Uterus (tissue), 4 donors: ENCODE results near the gene PMS1. TPM values are rescaled to one million over a fixed set of nuclear protein-coding genes. Genes with fewer than 3 reads are reported as not detected.
A peak's percentile ranks its signal among the peaks of the same experiment; 100 is the strongest.

Source experiments
- DNase-seq, 2 donors: peaks; one replicate each; pipeline ENCODE4 v3.0.0-alpha.2; 2019 to 2020
- H3K27ac ChIP-seq, 2 donors: fragments of 200-600 bp; sonication (generic); 1 replicate in 1 of 2; 2 replicates in 1 of 2; pipeline ENCODE4 v1.5.1; 2016 to 2018
- H3K27me3 ChIP-seq, 2 donors: fragments of 200-600 bp; sonication (generic); one replicate each; pipeline ENCODE4 v1.5.1; 2018 to 2019; ENCODE audit warnings: control low read depth in 1 of 2
- H3K36me3 ChIP-seq, 2 donors: fragments of 200-600 bp; sonication (generic); one replicate each; pipeline ENCODE4 v1.5.1; 2019; ENCODE audit warnings: control low read depth in 1 of 2
- H3K4me1 ChIP-seq, 2 donors: fragments of 200-600 bp; sonication (generic); one replicate each; pipeline ENCODE4 v1.5.1; 2018 to 2019; ENCODE audit warnings: control low read depth in 1 of 2
- H3K4me3 ChIP-seq, 2 donors: fragments of 200-600 bp; sonication (generic); 1 replicate in 1 of 2; 2 replicates in 1 of 2; pipeline ENCODE4 v1.5.1; 2018 to 2019; ENCODE audit warnings: mild to moderate bottlenecking in 1 of 2
- H3K9me3 ChIP-seq, 2 donors: fragments of 200-600 bp; sonication (generic); one replicate each; pipeline ENCODE4 v1.5.1; 2019; ENCODE audit warnings: control low read depth in 1 of 2
- POLR2A ChIP-seq, 2 donors: fragments of 450-650 bp; IDR thresholded peaks; one replicate each; pipeline ENCODE4 v1.6.1; 2016; ENCODE audit warnings: antibody characterized with exemption in 2 of 2, mild to moderate bottlenecking in 1 of 2, moderate library complexity in 1 of 2
- intact Hi-C: fragments of 100-400 bp; cut with DNase I; formaldehyde crosslinking; loops from one replicate; pipeline ENCODE4 v1.15.1; 2023; ENCODE audit warnings: low total_unique reads
- total RNA-seq, 4 donors: library from RNA; depleted of rRNA in 3 of 4; stranded (reverse); fragments of >200 nt in 3 of 4; gene quantifications; one replicate each; pipeline versions ENCODE4 v1.1.0 to v1.2.4, GENCODE V29; 2014 to 2023
- TF ChIP-seq, protein P1 (sequence below), 4 experiments: fragments of 200-600 bp in 2 of 4; fragments of 450-650 bp in 2 of 4; sonication (generic) in 2 of 4; IDR thresholded peaks; one replicate each; pipeline ENCODE4 v1.5.1; 2016 to 2019; ENCODE audit warnings: antibody characterized with exemption in 4 of 4, mild to moderate bottlenecking in 2 of 4, moderate library complexity in 1 of 4
- donor health status: DM: yes; HTN: yes; CAD: no.

PMS1 gene
- total RNA-seq, 4 donors from 2014 or later: 25.0 to 149 (median 58.5) TPM

- intact Hi-C loops: no loop called here
- Histone ChIP-seq H3K9me3 (no peaks in the 10 kb centered on the region), H3K4me3 (no peak overlapping the region), H3K4me1 (no peaks in the 10 kb centered on the region), H3K27ac (no peak overlapping the region), H3K27me3 (no peaks in the 10 kb centered on the region), H3K36me3 (no peaks in the 10 kb centered on the region)
- DNase-seq: no peak
- no peak for TF ChIP-seq POLR2A (IDR thresholded peaks at IDR 0.05)
- TF ChIP-seq, protein P1, sequence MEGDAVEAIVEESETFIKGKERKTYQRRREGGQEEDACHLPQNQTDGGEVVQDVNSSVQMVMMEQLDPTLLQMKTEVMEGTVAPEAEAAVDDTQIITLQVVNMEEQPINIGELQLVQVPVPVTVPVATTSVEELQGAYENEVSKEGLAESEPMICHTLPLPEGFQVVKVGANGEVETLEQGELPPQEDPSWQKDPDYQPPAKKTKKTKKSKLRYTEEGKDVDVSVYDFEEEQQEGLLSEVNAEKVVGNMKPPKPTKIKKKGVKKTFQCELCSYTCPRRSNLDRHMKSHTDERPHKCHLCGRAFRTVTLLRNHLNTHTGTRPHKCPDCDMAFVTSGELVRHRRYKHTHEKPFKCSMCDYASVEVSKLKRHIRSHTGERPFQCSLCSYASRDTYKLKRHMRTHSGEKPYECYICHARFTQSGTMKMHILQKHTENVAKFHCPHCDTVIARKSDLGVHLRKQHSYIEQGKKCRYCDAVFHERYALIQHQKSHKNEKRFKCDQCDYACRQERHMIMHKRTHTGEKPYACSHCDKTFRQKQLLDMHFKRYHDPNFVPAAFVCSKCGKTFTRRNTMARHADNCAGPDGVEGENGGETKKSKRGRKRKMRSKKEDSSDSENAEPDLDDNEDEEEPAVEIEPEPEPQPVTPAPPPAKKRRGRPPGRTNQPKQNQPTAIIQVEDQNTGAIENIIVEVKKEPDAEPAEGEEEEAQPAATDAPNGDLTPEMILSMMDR (IDR thresholded peaks at IDR 0.05): peak; percentile 16 to 26 (median 20)
Measured at GRCh38 chr2:189798312-189799029, 14.2 kb downstream of the PMS1 start.

DNA sequence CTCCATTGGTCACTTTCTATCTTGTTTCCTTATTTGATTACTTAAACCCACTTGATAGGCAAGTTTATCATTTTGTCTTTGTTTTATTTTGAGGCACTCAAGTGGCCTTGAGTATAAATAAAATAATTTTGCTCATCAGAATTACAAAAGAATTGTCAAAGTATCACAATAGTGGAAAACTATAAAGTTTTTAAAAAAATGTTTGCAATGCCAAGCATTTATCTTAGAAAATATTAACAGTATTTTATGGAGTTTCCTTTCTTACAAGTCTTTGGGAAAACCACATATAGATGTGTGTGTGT is 14.7 kb downstream of the PMS1 start:
- Histone ChIP-seq H3K36me3 (no peaks in the 10 kb centered on the region), H3K4me1 (no peaks in the 10 kb centered on the region), H3K27ac (no peak overlapping the region), H3K27me3 (no peaks in the 10 kb centered on the region), H3K4me3 (no peak overlapping the region), H3K9me3 (no peaks in the 10 kb centered on the region)
- no peak for TF ChIP-seq POLR2A (IDR thresholded peaks at IDR 0.05)
- TF ChIP-seq, protein P1 (IDR thresholded peaks at IDR 0.05): no peak
- DNase-seq: no peak
- intact Hi-C loops: no loop called here

- H3K36me3 ChIP-seq: no peaks in the 10 kb centered on the region
- TF ChIP-seq, protein P1 (IDR thresholded peaks at IDR 0.05): no peak
- no peak for TF ChIP-seq POLR2A (IDR thresholded peaks at IDR 0.05)
- no peaks in the 10 kb centered on the region for H3K27me3 ChIP-seq
- H3K4me3 ChIP-seq: no peak overlapping the region
- intact Hi-C loops: no loop called here
- no peaks in the 10 kb centered on the region for H3K4me1 ChIP-seq
- no peaks in the 10 kb centered on the region for H3K9me3 ChIP-seq
- no peak for DNase-seq
- H3K27ac ChIP-seq: no peak overlapping the region
Measured at GRCh38 chr2:189799531-189799930, 15.3 kb downstream of the PMS1 start.

GRCh38 chr2:189802396-189802912 is 18.2 kb downstream of the PMS1 start:
- Histone ChIP-seq H3K27me3 (no peaks in the 10 kb centered on the region), H3K36me3 (no peaks in the 10 kb centered on the region), H3K27ac (no peak overlapping the region), H3K4me3 (no peak overlapping the region), H3K4me1 (no peaks in the 10 kb centered on the region), H3K9me3 (no peaks in the 10 kb centered on the region)
- intact Hi-C loops: no loop called here
- DNase-seq: no peak
- TF ChIP-seq, protein P1 (IDR thresholded peaks at IDR 0.05): no peak
- TF ChIP-seq POLR2A (IDR thresholded peaks at IDR 0.05): no peak

GRCh38 chr2:189803431-189803830 is 19.2 kb downstream of the PMS1 start:
- Histone ChIP-seq H3K4me1 (no peaks in the 10 kb centered on the region), H3K36me3 (no peaks in the 10 kb centered on the region), H3K27ac (no peak overlapping the region), H3K4me3 (no peak overlapping the region), H3K27me3 (no peaks in the 10 kb centered on the region), H3K9me3 (no peaks in the 10 kb centered on the region)
- TF ChIP-seq POLR2A (IDR thresholded peaks at IDR 0.05): no peak
- TF ChIP-seq, protein P1 (IDR thresholded peaks at IDR 0.05): no peak
- intact Hi-C loops: no loop called here
- no peak for DNase-seq
